Smooth muscle cell of trachea (primary cell): Measurements from ENCODE around the gene RGS7. TPM values are rescaled to one million over a fixed set of nuclear protein-coding genes. Genes with fewer than 3 reads are reported as not detected.

Experiments used
- total RNA-seq: library from RNA; depleted of rRNA; stranded (reverse); fragments of >200 nt; gene quantifications from 2 replicates; pipeline ENCODE4 v1.2.1, GENCODE V29; 2014

Gene RGS7
- 1.9 and 2.5 TPM in 2 replicates for total RNA-seq

DNA sequence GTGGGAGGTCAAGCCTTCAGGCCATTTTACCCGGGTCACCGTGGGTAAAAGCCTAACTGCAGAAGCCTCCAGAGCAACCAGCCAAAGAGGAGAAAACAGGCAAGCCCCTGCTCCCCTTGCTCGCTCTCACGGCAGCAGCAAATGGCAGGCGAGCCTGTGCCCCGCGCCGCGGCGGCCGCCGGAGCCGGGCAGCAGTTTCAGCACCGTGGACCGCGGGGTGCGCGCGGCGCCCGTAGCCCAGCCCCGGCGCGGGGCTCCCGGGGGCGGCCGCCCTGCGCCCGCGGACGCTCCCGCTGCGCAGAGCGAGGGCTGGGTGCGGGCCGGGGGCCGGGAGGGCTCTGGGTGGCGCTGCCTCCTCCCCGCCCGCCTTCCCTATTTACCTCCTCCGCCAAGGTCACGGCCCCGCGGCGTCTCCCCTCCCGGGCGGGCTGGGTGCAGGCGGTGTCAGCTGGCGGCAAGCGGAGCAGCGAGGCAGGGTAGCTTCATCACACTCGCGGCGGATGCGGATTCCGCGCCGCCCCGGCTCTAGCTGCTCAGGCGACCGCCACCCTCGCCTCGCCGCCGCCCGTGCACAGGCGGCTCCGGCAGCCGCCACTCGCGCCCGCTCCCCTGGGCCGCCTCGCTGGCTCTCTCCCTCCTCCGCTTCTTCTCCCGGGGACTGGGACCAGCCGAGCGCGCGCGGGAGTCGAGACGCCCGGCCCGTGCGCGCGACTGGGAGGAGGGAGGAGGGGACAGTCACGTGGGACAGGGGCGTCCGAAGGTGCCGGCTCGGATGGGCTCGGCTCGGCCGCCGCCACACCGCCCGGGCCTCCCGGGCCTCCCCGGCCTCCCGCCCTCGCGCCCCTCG lies at the start of gene RGS7:
Gene RGS7, minus strand, starts transcription at position 687 of the 847 bp plus-strand sequence.

Other genes starting within 250 kb of the RGS7 start
- gene FH, start 162.6 kb upstream of the RGS7 start, total RNA-seq = 91.5 and 162 TPM in 2 replicates
- gene KMO, start 175.2 kb upstream of the RGS7 start, total RNA-seq = 0.17 TPM in 1 of 2 replicates, not detected in the other